Measurements from ENCODE around the gene HS6ST3. TPM values are rescaled to one million over a fixed set of nuclear protein-coding genes. Genes with fewer than 3 reads are reported as not detected.

The HS6ST3 gene
- total and polyA plus RNA-seq, 2 experiments from 2014 or later = 0.11 TPM; not detected in 1

GRCh38 chr13:96229356-96229755, 139.4 kb downstream of the HS6ST3 start:
- H3K9ac ChIP-seq = no peak overlapping the region
- H3K27ac ChIP-seq = no peak overlapping the region
- no peaks in the 10 kb centered on the region for H3K9me2 ChIP-seq (ENCODE audit: insufficient read depth)
- no peak overlapping the region for H3K4me3 ChIP-seq
- H3K9me3 ChIP-seq (ENCODE audit: low read depth) = no peaks in the 10 kb centered on the region
- 3 to 5% methylated on average over 2 of the region's 2 CpGs for whole genome bisulfite sequencing, 2 experiments (ENCODE audit: low coverage in 1 of 2, low lambda C conversion rate in 2 of 2, missing lambda C conversion rate in 2 of 2)
- H4K20me1 ChIP-seq (ENCODE audit: insufficient read depth) = no peaks in the 10 kb centered on the region
- TF ChIP-seq EZH2phosphoT487 (IDR thresholded peaks at IDR 0.05; ENCODE audit: insufficient read depth, low read depth) (no peak), EZH2 (IDR thresholded peaks at IDR 0.05; ENCODE audit: insufficient read depth, poor library complexity, severe bottlenecking) (no peak)
- no peak overlapping the region for H3K4me2 ChIP-seq (ENCODE audit: unreplicated experiment)
- no peaks in the 10 kb centered on the region for H3K4me1 ChIP-seq (ENCODE audit: insufficient read depth)
- no peaks in the 10 kb centered on the region for H3K27me3 ChIP-seq (replicated peaks; ENCODE audit: insufficient read depth)
- DNase-seq = peak; percentile 31
- in situ Hi-C loops (cut with MboI) = no loop called here
- H3K79me2 ChIP-seq (ENCODE audit: insufficient read depth) = no peaks in the 10 kb centered on the region
- no peak overlapping the region for H2AFZ ChIP-seq
- H3K36me3 ChIP-seq (ENCODE audit: low read depth) = no peaks in the 10 kb centered on the region
- H3F3A ChIP-seq (ENCODE audit: insufficient read depth) = no peaks in the 10 kb centered on the region

GRCh38 chr13:96238241-96238640, 148.3 kb downstream of the HS6ST3 start:
- no peak for DNase-seq
- no peaks in the 10 kb centered on the region for H3K79me2 ChIP-seq (ENCODE audit: insufficient read depth)
- H3K4me3 ChIP-seq = no peak overlapping the region
- in situ Hi-C loops (cut with MboI) = no loop called here
- H3K27ac ChIP-seq = no peak overlapping the region
- no peak overlapping the region for H3K9ac ChIP-seq
- no peaks in the 10 kb centered on the region for H3K9me3 ChIP-seq (ENCODE audit: low read depth)
- 50 to 54% methylated on average over 5 of the region's 5 CpGs for WGBS, 2 experiments (ENCODE audit: low coverage in 1 of 2, low lambda C conversion rate in 2 of 2, missing lambda C conversion rate in 2 of 2)
- H3K9me2 ChIP-seq (ENCODE audit: insufficient read depth) = no peaks in the 10 kb centered on the region
- no peak overlapping the region for H2AFZ ChIP-seq
- TF ChIP-seq EZH2phosphoT487 (IDR thresholded peaks at IDR 0.05; ENCODE audit: insufficient read depth, low read depth) = no peak
- no peaks in the 10 kb centered on the region for H3K4me1 ChIP-seq (ENCODE audit: insufficient read depth)
- no peaks in the 10 kb centered on the region for H4K20me1 ChIP-seq (ENCODE audit: insufficient read depth)
- H3K4me2 ChIP-seq (ENCODE audit: unreplicated experiment) = no peak overlapping the region
- no peaks in the 10 kb centered on the region for H3K36me3 ChIP-seq (ENCODE audit: low read depth)
- H3K27me3 ChIP-seq (replicated peaks; ENCODE audit: insufficient read depth) = no peaks in the 10 kb centered on the region
- H3F3A ChIP-seq (ENCODE audit: insufficient read depth) = no peaks in the 10 kb centered on the region

GRCh38 chr13:96238861-96239260, 149.0 kb downstream of the HS6ST3 start:
- Histone ChIP-seq H3K36me3 (ENCODE audit: low read depth) (no peaks in the 10 kb centered on the region), H3K4me2 (ENCODE audit: unreplicated experiment) (no peak overlapping the region), H3K9me2 (ENCODE audit: insufficient read depth) (no peaks in the 10 kb centered on the region), H3K4me3 (no peak overlapping the region), H3K27me3 (replicated peaks; ENCODE audit: insufficient read depth) (no peaks in the 10 kb centered on the region), H2AFZ (no peak overlapping the region), H4K20me1 (ENCODE audit: insufficient read depth) (no peaks in the 10 kb centered on the region), H3F3A (ENCODE audit: insufficient read depth) (no peaks in the 10 kb centered on the region), H3K9me3 (ENCODE audit: low read depth) (no peaks in the 10 kb centered on the region), H3K79me2 (ENCODE audit: insufficient read depth) (no peaks in the 10 kb centered on the region), H3K27ac (no peak overlapping the region), H3K9ac (no peak overlapping the region), H3K4me1 (ENCODE audit: insufficient read depth) (no peaks in the 10 kb centered on the region)
- peak; percentile 12 for DNase-seq
- in situ Hi-C loops (cut with MboI) = no loop called here
- WGBS, 2 experiments (ENCODE audit: low coverage in 1 of 2, low lambda C conversion rate in 2 of 2, missing lambda C conversion rate in 2 of 2) = 40 to 42% methylated on average over 5 of the region's 5 CpGs
- TF ChIP-seq EZH2 (IDR thresholded peaks at IDR 0.05; ENCODE audit: insufficient read depth, poor library complexity, severe bottlenecking) (no peak), EZH2phosphoT487 (IDR thresholded peaks at IDR 0.05; ENCODE audit: insufficient read depth, low read depth) (no peak)

GRCh38 chr13:96243376-96243775, 153.5 kb downstream of the HS6ST3 start:
- no peak overlapping the region for H3K9ac ChIP-seq
- H3K9me2 ChIP-seq (ENCODE audit: insufficient read depth) = no peaks in the 10 kb centered on the region
- no peaks in the 10 kb centered on the region for H3K9me3 ChIP-seq (ENCODE audit: low read depth)
- no peak overlapping the region for H3K4me2 ChIP-seq (ENCODE audit: unreplicated experiment)
- no peak overlapping the region for H3K27ac ChIP-seq
- H4K20me1 ChIP-seq (ENCODE audit: insufficient read depth) = no peaks in the 10 kb centered on the region
- H3K4me3 ChIP-seq = no peak overlapping the region
- 5 to 23% methylated on average over 1 of the region's 1 CpG for WGBS, 2 experiments (ENCODE audit: low coverage in 1 of 2, low lambda C conversion rate in 2 of 2, missing lambda C conversion rate in 2 of 2)
- H3K4me1 ChIP-seq (ENCODE audit: insufficient read depth) = no peaks in the 10 kb centered on the region
- no peaks in the 10 kb centered on the region for H3K79me2 ChIP-seq (ENCODE audit: insufficient read depth)
- DNase-seq = no peak
- in situ Hi-C loops (cut with MboI) = no loop called here
- no peak for TF ChIP-seq EZH2 (IDR thresholded peaks at IDR 0.05; ENCODE audit: insufficient read depth, poor library complexity, severe bottlenecking)
- TF ChIP-seq EZH2phosphoT487 (IDR thresholded peaks at IDR 0.05; ENCODE audit: insufficient read depth, low read depth) = no peak
- no peaks in the 10 kb centered on the region for H3F3A ChIP-seq (ENCODE audit: insufficient read depth)
- H3K36me3 ChIP-seq (ENCODE audit: low read depth) = no peaks in the 10 kb centered on the region
- no peaks in the 10 kb centered on the region for H3K27me3 ChIP-seq (replicated peaks; ENCODE audit: insufficient read depth)
- H2AFZ ChIP-seq = no peak overlapping the region

- Histone ChIP-seq H3K9me3 (ENCODE audit: low read depth) (no peaks in the 10 kb centered on the region), H3K79me2 (ENCODE audit: insufficient read depth) (no peaks in the 10 kb centered on the region), H3K4me1 (ENCODE audit: insufficient read depth) (no peaks in the 10 kb centered on the region), H3K4me2 (ENCODE audit: unreplicated experiment) (no peak overlapping the region), H3K9ac (no peak overlapping the region), H3F3A (ENCODE audit: insufficient read depth) (no peaks in the 10 kb centered on the region), H3K27ac (no peak overlapping the region), H3K9me2 (ENCODE audit: insufficient read depth) (no peaks in the 10 kb centered on the region), H2AFZ (no peak overlapping the region), H4K20me1 (ENCODE audit: insufficient read depth) (no peaks in the 10 kb centered on the region), H3K4me3 (no peak overlapping the region), H3K36me3 (ENCODE audit: low read depth) (no peaks in the 10 kb centered on the region), H3K27me3 (replicated peaks; ENCODE audit: insufficient read depth) (no peaks in the 10 kb centered on the region)
- WGBS, 2 experiments (ENCODE audit: low coverage in 1 of 2, low lambda C conversion rate in 2 of 2, missing lambda C conversion rate in 2 of 2) = 43 to 48% methylated on average over 2 of the region's 2 CpGs
- TF ChIP-seq EZH2 (IDR thresholded peaks at IDR 0.05; ENCODE audit: insufficient read depth, poor library complexity, severe bottlenecking) = no peak
- TF ChIP-seq EZH2phosphoT487 (IDR thresholded peaks at IDR 0.05; ENCODE audit: insufficient read depth, low read depth) = no peak
- no peak for DNase-seq
- in situ Hi-C loops (cut with MboI) = no loop called here
Measured at GRCh38 chr13:96248103-96248502, 158.2 kb downstream of the HS6ST3 start.

All from GM23248 (cell line).